Prostate gland (tissue), 2 donors: Measurements from ENCODE around the gene SEL1L3.

ENCODE experiments used
- POLR2A ChIP-seq: fragments of 450-650 bp; IDR thresholded peaks from one replicate; pipeline ENCODE4 v1.6.1; 2016; ENCODE audit warnings: antibody characterized with exemption, mild to moderate bottlenecking
- POLR2AphosphoS5 ChIP-seq: sonication (generic); formaldehyde crosslinking; IDR thresholded peaks from one replicate; pipeline ENCODE4 v1.6.1; 2017; ENCODE audit warnings: antibody characterized with exemption
- TF ChIP-seq, protein P1 (sequence below), 4 experiments: fragments of 200-600 bp in 2 of 4; fragments of 450-650 bp in 2 of 4; sonication (generic) in 2 of 4; IDR thresholded peaks; 1 replicate in 3 of 4; 2 replicates in 1 of 4; pipeline ENCODE4 v1.5.1; 2016 to 2019; ENCODE audit warnings: antibody characterized with exemption in 4 of 4, mild to moderate bottlenecking in 2 of 4, moderate library complexity in 2 of 4

DNA sequence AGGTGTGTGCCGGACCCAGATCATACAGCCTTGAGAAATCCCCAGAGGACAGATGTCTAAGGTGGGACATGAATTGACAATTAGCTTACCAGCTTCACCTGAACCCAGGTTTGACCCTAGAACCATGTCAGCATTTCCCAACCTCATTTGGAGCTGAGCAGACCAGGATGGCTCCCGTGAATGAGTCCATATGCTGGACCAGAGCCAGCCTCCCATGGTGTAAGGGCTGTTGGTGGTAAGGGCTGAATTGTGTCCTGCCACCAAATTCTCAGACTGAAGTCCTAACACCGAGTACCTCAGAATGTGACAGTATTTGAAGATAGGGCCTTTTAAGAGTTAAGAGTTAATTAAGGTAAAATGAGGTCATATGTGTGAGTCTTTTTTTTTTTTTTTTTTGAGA, 118.8 kb downstream of the SEL1L3 start:
- TF ChIP-seq POLR2A (no peak), POLR2AphosphoS5 (no peak)
- TF ChIP-seq, protein P1, sequence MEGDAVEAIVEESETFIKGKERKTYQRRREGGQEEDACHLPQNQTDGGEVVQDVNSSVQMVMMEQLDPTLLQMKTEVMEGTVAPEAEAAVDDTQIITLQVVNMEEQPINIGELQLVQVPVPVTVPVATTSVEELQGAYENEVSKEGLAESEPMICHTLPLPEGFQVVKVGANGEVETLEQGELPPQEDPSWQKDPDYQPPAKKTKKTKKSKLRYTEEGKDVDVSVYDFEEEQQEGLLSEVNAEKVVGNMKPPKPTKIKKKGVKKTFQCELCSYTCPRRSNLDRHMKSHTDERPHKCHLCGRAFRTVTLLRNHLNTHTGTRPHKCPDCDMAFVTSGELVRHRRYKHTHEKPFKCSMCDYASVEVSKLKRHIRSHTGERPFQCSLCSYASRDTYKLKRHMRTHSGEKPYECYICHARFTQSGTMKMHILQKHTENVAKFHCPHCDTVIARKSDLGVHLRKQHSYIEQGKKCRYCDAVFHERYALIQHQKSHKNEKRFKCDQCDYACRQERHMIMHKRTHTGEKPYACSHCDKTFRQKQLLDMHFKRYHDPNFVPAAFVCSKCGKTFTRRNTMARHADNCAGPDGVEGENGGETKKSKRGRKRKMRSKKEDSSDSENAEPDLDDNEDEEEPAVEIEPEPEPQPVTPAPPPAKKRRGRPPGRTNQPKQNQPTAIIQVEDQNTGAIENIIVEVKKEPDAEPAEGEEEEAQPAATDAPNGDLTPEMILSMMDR (IDR thresholded peaks at IDR 0.05), result no peak
